HepG2 (cell line): ENCODE measurements around the gene COPS6. TPM values are rescaled to one million over a fixed set of nuclear protein-coding genes. Genes with fewer than 3 reads are reported as not detected.

ENCODE experiments used
- CAMTA2 ChIP-seq: sonication (generic); formaldehyde crosslinking; IDR thresholded peaks from 2 replicates; pipeline ENCODE4 v1.4.0; 2020; ENCODE audit warnings: mild to moderate bottlenecking, missing genetic modification reagents, borderline replicate concordance
- GFI1 ChIP-seq: sonication (generic); formaldehyde crosslinking; IDR thresholded peaks from 2 replicates; pipeline ENCODE4 v1.5.0; 2020; ENCODE audit warnings: missing genetic modification reagents, mild to moderate bottlenecking, borderline replicate concordance
- GTF2F1 ChIP-seq: fragments of 150-350 bp; IDR thresholded peaks from 2 replicates; pipeline ENCODE4 v1.6.1; 2014; ENCODE audit warnings: low read length
- JARID2 ChIP-seq: sonication (generic); formaldehyde crosslinking; IDR thresholded peaks from 2 replicates; pipeline ENCODE4 v1.8.1; 2023; ENCODE audit warnings: missing genetic modification reagents, inconsistent platforms; ENCODE audit not compliant: insufficient replicate concordance
- MEIS2 ChIP-seq: sonication (generic); formaldehyde crosslinking; IDR thresholded peaks from 2 replicates; pipeline ENCODE4 v1.9.0; 2021; ENCODE audit warnings: mild to moderate bottlenecking, missing genetic modification reagents
- MZF1 ChIP-seq: sonication (generic); formaldehyde crosslinking; IDR thresholded peaks from 2 replicates; pipeline ENCODE4 v1.8.1; 2023; ENCODE audit warnings: mild to moderate bottlenecking, missing genetic modification reagents, borderline replicate concordance
- REL ChIP-seq: sonication (generic); formaldehyde crosslinking; conservative IDR thresholded peaks from 2 replicates; pipeline ENCODE4 v1.8.0; 2022; ENCODE audit warnings: mild to moderate bottlenecking, missing genetic modification reagents, moderate library complexity
- REPIN1 ChIP-seq: sonication (generic); formaldehyde crosslinking; IDR thresholded peaks from 2 replicates; pipeline ENCODE4 v1.8.0; 2022; ENCODE audit warnings: missing genetic modification reagents, low read depth, mild to moderate bottlenecking, borderline replicate concordance
- YEATS2 ChIP-seq: sonication (generic); formaldehyde crosslinking; IDR thresholded peaks from 2 replicates; pipeline ENCODE4 v1.4.0; 2020; ENCODE audit warnings: missing genetic modification reagents, borderline replicate concordance
- ZC3H4 ChIP-seq: sonication (generic); formaldehyde crosslinking; IDR thresholded peaks from 2 replicates; pipeline ENCODE4 v1.4.0; 2020; ENCODE audit warnings: missing genetic modification reagents, borderline replicate concordance
- ZNF17 ChIP-seq: sonication (generic); formaldehyde crosslinking; IDR thresholded peaks from 2 replicates; pipeline ENCODE4 v1.5.0; 2020; ENCODE audit warnings: mild to moderate bottlenecking, missing genetic modification reagents
- ZNF674 ChIP-seq: sonication (generic); formaldehyde crosslinking; IDR thresholded peaks from 2 replicates; pipeline ENCODE4 v1.5.0; 2020; ENCODE audit warnings: low read depth, mild to moderate bottlenecking, missing genetic modification reagents
- ZNF720 ChIP-seq: sonication (generic); formaldehyde crosslinking; IDR thresholded peaks from 2 replicates; pipeline ENCODE4 v1.4.0; 2020; ENCODE audit warnings: missing genetic modification reagents
- ZNF749 ChIP-seq: sonication (generic); formaldehyde crosslinking; IDR thresholded peaks from 2 replicates; pipeline ENCODE4 v1.8.0; 2022; ENCODE audit warnings: mild to moderate bottlenecking, missing genetic modification reagents, moderate library complexity, borderline replicate concordance
- ZSCAN30 ChIP-seq: sonication (generic); formaldehyde crosslinking; IDR thresholded peaks from 2 replicates; pipeline ENCODE4 v1.5.0; 2020; ENCODE audit warnings: mild to moderate bottlenecking, missing genetic modification reagents
- polyA plus RNA-seq, 8 experiments: library from polyadenylated mRNA; depleted of rRNA in 3 of 8; stranded (reverse) in 7 of 8; unstranded in 1 of 8; fragments of >200 nt; fragmentation: Illumina TruSeq in 4 of 8; extraction: Trizol in 4 of 8; gene quantifications; 2 replicates each; pipeline versions ENCODE4 v1.2.1 to v1.2.3, GENCODE V29; 2011 to 2016; ENCODE audit warnings: low read depth in 4 of 8, missing spikeins in 1 of 8, mixed read lengths in 1 of 8; ENCODE audit not compliant: insufficient read depth in 1 of 8
- total RNA-seq, 5 experiments: library from RNA; depleted of rRNA; stranded (reverse); fragments of >200 nt; fragmentation: Illumina TruSeq; extraction: Trizol; gene quantifications; 2 replicates each; pipeline ENCODE4 v1.2.3, GENCODE V29; 2016; ENCODE audit warnings: low read depth in 1 of 5
- TF ChIP-seq, protein P1 (sequence below): sonication (generic); formaldehyde crosslinking; IDR thresholded peaks from 2 replicates; pipeline ENCODE4 v1.4.0; 2020; ENCODE audit warnings: low read depth, mild to moderate bottlenecking, missing genetic modification reagents
- TF ChIP-seq, protein P2 (sequence below): IDR thresholded peaks from 2 replicates; pipeline ENCODE4 v1.6.1; 2016; ENCODE audit warnings: mild to moderate bottlenecking
- TF ChIP-seq, protein P3 (sequence below): sonication (generic); formaldehyde crosslinking; conservative IDR thresholded peaks from 2 replicates; pipeline ENCODE4 v1.8.0; 2022; ENCODE audit warnings: missing genetic modification reagents

COPS6 gene
- total and polyA plus RNA-seq, 2 of the 13 experiments (the other 11 are each of a cell fraction or from before 2014, with no cell fraction given), result 33.4 to 117 TPM

GRCh38 chr7:100101016-100101862 lies 12.5 kb downstream of the COPS6 start, which contains the start of the genes AP4M1 and MCM7 (continued):
- TF ChIP-seq, protein P1, sequence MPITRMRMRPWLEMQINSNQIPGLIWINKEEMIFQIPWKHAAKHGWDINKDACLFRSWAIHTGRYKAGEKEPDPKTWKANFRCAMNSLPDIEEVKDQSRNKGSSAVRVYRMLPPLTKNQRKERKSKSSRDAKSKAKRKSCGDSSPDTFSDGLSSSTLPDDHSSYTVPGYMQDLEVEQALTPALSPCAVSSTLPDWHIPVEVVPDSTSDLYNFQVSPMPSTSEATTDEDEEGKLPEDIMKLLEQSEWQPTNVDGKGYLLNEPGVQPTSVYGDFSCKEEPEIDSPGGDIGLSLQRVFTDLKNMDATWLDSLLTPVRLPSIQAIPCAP, result no peak
- TF ChIP-seq ZNF749 (CRISPR knock-in tag) (peak; percentile 59; the same call in 1 of the 2 replicates), MEIS2 (CRISPR knock-in tag) (peak; percentile 30; the same call in 1 of the 2 replicates), JARID2 (CRISPR knock-in tag) (no peak), GTF2F1 (0 out of 2 replicates have a peak, but pooled peaks have one; percentile 22), ZNF17 (CRISPR knock-in tag) (no peak), ZNF720 (no peak), REPIN1 (CRISPR knock-in tag) (peak; percentile 70), ZSCAN30 (CRISPR knock-in tag) (no peak), CAMTA2 (no peak), MZF1 (CRISPR knock-in tag) (no peak), REL (peak; percentile 72), YEATS2 (CRISPR knock-in tag) (peak; percentile 87), ZC3H4 (CRISPR knock-in tag) (no peak), ZNF674 (no peak), GFI1 (CRISPR knock-in tag) (no peak)
- TF ChIP-seq, protein P2, sequence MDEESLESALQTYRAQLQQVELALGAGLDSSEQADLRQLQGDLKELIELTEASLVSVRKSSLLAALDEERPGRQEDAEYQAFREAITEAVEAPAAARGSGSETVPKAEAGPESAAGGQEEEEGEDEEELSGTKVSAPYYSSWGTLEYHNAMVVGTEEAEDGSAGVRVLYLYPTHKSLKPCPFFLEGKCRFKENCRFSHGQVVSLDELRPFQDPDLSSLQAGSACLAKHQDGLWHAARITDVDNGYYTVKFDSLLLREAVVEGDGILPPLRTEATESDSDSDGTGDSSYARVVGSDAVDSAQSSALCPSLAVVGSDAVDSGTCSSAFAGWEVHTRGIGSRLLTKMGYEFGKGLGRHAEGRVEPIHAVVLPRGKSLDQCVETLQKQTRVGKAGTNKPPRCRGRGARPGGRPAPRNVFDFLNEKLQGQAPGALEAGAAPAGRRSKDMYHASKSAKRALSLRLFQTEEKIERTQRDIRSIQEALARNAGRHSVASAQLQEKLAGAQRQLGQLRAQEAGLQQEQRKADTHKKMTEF (CRISPR knock-in tag), result peak; percentile 37; the same call in 1 of the 2 replicates
- TF ChIP-seq, protein P3, sequence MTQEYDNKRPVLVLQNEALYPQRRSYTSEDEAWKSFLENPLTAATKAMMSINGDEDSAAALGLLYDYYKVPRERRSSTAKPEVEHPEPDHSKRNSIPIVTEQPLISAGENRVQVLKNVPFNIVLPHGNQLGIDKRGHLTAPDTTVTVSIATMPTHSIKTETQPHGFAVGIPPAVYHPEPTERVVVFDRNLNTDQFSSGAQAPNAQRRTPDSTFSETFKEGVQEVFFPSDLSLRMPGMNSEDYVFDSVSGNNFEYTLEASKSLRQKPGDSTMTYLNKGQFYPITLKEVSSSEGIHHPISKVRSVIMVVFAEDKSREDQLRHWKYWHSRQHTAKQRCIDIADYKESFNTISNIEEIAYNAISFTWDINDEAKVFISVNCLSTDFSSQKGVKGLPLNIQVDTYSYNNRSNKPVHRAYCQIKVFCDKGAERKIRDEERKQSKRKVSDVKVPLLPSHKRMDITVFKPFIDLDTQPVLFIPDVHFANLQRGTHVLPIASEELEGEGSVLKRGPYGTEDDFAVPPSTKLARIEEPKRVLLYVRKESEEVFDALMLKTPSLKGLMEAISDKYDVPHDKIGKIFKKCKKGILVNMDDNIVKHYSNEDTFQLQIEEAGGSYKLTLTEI (CRISPR knock-in tag), result no peak
